ENCODE measurements around the gene PACSIN3. TPM values are rescaled to one million over a fixed set of nuclear protein-coding genes. Genes with fewer than 3 reads are reported as not detected.

The PACSIN3 gene
- total and polyA plus RNA-seq, 7 donors: 1.2 to 78.3 (median 56.0) TPM

- no peak for TF ChIP-seq POLR2AphosphoS5 (IDR thresholded peaks at IDR 0.05)
- no peak for TF ChIP-seq CTCF (IDR thresholded peaks at IDR 0.05)
- no peak for TF ChIP-seq EP300 (IDR thresholded peaks at IDR 0.05)
- no peak for TF ChIP-seq POLR2A (IDR thresholded peaks at IDR 0.05)
- Histone ChIP-seq H3K4me3 (no peak overlapping the region), H3K4me1 (peaks cover 0 to 29% (median 26%) of the 10 kb centered on the region in 4 donors), H3K27ac (no peak overlapping the region), H3K36me3 (peaks cover 0 to 16% (median 1%) of the 10 kb centered on the region in 4 donors), H3K9me3 (no peaks in the 10 kb centered on the region), H3K27me3 (no peaks in the 10 kb centered on the region)
- no peak for DNase-seq
- intact Hi-C loops (cut with DNase I): no loop called here
- 52 to 70% methylated on average over 16 of the region's 16 CpGs for WGBS, 2 donors
These were observed 33.9 kb downstream of the PACSIN3 start for GRCh38 chr11:47152126-47152952.

DNA sequence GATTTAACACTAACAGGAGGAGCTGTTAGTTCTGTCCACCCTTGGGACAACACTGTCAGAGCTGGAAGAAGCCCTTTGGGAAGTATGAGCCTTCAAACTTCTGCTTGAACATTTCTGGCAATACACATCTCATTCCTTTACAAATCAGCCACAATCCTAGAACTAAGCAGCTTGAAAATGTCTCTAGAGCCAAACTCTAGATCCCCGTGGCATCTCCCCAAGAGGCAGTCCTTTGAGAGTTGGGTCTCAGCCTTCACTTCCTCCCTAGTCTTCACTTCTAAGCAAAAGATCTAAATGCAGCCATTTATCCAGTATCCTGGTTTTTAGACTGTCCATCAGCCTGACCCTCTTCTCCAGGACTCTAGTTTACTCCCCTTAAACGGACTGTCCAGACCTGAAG is 36.5 kb downstream of the PACSIN3 start:
- intact Hi-C loops (cut with DNase I): no loop called here

DNA sequence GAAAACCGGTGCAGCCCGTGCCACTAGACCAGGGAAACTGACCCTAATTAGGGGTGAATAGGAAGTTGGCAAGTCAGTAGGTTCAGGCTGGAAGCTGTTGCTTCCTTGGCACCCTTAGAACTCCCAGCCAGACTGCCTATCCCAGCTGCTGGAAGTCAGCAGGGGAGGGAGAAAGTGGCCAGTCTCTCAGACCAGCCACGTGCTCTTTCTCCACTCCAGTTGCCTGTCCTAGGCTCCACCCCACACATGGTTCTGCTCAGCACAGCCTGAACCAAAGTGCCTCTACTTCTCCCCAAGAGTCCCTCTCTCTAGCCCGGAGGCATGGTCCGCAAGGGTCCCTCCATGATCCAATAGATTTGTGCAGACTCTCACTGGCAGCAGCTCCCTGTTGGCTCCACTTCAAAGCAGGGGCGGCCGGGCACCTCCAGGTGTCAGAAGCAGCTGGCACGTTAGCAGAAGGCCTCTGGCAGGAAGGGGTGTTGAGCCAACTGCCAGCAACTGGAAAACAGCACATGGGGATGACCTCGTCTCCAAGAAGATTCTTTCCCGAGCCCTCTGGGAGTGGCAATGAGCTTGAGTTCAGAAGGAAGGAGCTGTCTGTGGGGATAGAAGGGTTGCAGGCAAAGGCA is 37.2 kb downstream of the PACSIN3 start:
- WGBS, 2 donors: 17 to 56% methylated on average over 10 of the region's 10 CpGs
- Histone ChIP-seq H3K4me1 (peaks cover 0 to 29% (median 26%) of the 10 kb centered on the region in 4 donors), H3K27me3 (no peaks in the 10 kb centered on the region), H3K9me3 (no peaks in the 10 kb centered on the region), H3K4me3 (no peak overlapping the region), H3K27ac (peak overlapping the region in 3 of 4 donors; percentile 37 to 57 (median 46)), H3K36me3 (no peaks in the 10 kb centered on the region)
- TF ChIP-seq POLR2AphosphoS5 (IDR thresholded peaks at IDR 0.05) (no peak), EP300 (IDR thresholded peaks at IDR 0.05) (no peak), POLR2A (IDR thresholded peaks at IDR 0.05) (no peak), CTCF (IDR thresholded peaks at IDR 0.05) (no peak)
- intact Hi-C loops (cut with DNase I): no loop called here
- peak; percentile 81 for DNase-seq

More for the DNA sequence above, 36.5 kb downstream of the PACSIN3 start:
- DNase-seq: no peak
- 65 to 70% methylated on average over 2 of the region's 2 CpGs for WGBS, 2 donors
- TF ChIP-seq POLR2A (IDR thresholded peaks at IDR 0.05): no peak
- no peak for TF ChIP-seq EP300 (IDR thresholded peaks at IDR 0.05)
- TF ChIP-seq CTCF (IDR thresholded peaks at IDR 0.05): no peak
- no peak for TF ChIP-seq POLR2AphosphoS5 (IDR thresholded peaks at IDR 0.05)
- no peaks in the 10 kb centered on the region for H3K36me3 ChIP-seq
- no peak overlapping the region for H3K4me3 ChIP-seq
- no peaks in the 10 kb centered on the region for H3K27me3 ChIP-seq
- no peaks in the 10 kb centered on the region for H3K9me3 ChIP-seq
- peak overlapping the region in 1 of 4 donors; percentile 57 for H3K27ac ChIP-seq
- peaks cover 0 to 29% (median 26%) of the 10 kb centered on the region in 4 donors for H3K4me1 ChIP-seq

GRCh38 chr11:47148270-47148669 is 38.0 kb downstream of the PACSIN3 start:
- Histone ChIP-seq H3K4me3 (no peak overlapping the region), H3K9me3 (no peaks in the 10 kb centered on the region), H3K27me3 (no peaks in the 10 kb centered on the region), H3K4me1 (peaks cover 0 to 33% (median 27%) of the 10 kb centered on the region in 4 donors), H3K36me3 (no peaks in the 10 kb centered on the region), H3K27ac (peak overlapping the region in 2 of 4 donors; percentile 37 to 57)
- DNase-seq: no peak
- WGBS, 2 donors: 65 to 83% methylated on average over 4 of the region's 4 CpGs
- intact Hi-C loops (cut with DNase I): no loop called here
- TF ChIP-seq POLR2AphosphoS5 (IDR thresholded peaks at IDR 0.05) (no peak), CTCF (IDR thresholded peaks at IDR 0.05) (no peak), POLR2A (IDR thresholded peaks at IDR 0.05) (no peak)

Measured in sigmoid colon (tissue), 7 donors.